PC-3 (cell line): ENCODE data around the gene DBET.
"Not testable (repeated sequence)": the region's sequence is repeated elsewhere in the genome, so short reads cannot be mapped to it uniquely, and the experiment has no call there.

Experiments
- CTCF ChIP-seq: fragments of 300-600 bp; sonication (generic); conservative IDR thresholded peaks from 2 replicates; pipeline ENCODE4 v1.5.1; 2017; ENCODE audit warnings: antibody characterized with exemption, low read depth, mild to moderate bottlenecking, low read length
- EZH2 ChIP-seq: fragments of 300-600 bp; sonication (generic); IDR thresholded peaks from one replicate; pipeline ENCODE4 v1.6.1; 2017; ENCODE audit warnings: antibody characterized with exemption, mild to moderate bottlenecking, low read length; ENCODE audit not compliant: unreplicated experiment

DNA sequence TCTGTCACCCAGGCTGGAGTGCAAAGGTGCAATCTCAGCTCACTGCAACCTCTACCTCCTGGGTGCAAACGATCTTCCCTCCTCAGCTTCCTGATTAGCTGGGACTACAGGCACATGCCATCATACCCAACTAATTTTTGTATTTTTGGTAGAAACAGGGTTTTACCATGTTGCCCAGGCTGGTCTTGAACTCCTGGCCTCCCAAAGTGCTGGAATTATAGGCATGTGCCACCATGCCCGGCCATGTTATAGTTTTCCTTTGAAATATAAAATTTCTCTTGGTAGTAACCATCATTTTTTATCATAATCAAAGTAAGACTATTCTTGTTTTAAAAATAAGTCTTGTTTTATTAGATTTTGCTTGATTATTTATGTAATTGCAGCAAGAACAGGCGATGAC lies 50.7 kb downstream of the DBET start:
- TF ChIP-seq CTCF, EZH2: not testable (repeated sequence)
